Gastrocnemius medialis (tissue), 4 donors: ENCODE results near the gene C4BPB.

Experiments used
- POLR2A ChIP-seq, 2 donors: fragments of 450-650 bp; IDR thresholded peaks; one replicate each; pipeline ENCODE4 v1.6.1; 2017; ENCODE audit warnings: antibody characterized with exemption in 2 of 2, mild to moderate bottlenecking in 2 of 2, moderate library complexity in 2 of 2
- TF ChIP-seq, protein P1 (sequence below), 5 experiments: fragments of 450-650 bp in 3 of 5; fragments of 200-600 bp in 2 of 5; sonication (generic) in 2 of 5; IDR thresholded peaks in 4 of 5; conservative IDR thresholded peaks in 1 of 5; 1 replicate in 4 of 5; 2 replicates in 1 of 5; pipeline ENCODE4 v1.5.1; 2016 to 2019; ENCODE audit warnings: antibody characterized with exemption in 5 of 5, mild to moderate bottlenecking in 3 of 5, moderate library complexity in 3 of 5

DNA sequence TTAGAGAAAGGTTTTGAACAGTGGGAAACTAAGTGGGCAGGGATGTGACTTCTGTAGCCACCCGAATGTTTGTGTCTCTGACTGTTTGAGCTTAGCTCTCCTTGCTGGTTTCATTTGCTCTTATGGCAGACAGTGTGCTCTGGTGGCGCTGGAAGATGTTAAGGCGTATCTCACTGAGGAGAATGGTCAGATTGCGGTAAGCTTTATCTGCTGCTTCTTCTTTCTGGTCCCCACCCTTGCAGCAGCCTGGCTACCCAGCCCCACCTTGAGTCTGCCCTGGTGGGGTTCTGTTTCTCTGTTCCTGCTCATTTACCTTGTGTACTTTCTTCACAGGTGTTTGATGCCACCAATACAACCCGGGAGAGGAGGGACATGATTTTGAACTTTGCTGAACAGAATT is 25.6 kb upstream of the C4BPB start:
- TF ChIP-seq, protein P1, sequence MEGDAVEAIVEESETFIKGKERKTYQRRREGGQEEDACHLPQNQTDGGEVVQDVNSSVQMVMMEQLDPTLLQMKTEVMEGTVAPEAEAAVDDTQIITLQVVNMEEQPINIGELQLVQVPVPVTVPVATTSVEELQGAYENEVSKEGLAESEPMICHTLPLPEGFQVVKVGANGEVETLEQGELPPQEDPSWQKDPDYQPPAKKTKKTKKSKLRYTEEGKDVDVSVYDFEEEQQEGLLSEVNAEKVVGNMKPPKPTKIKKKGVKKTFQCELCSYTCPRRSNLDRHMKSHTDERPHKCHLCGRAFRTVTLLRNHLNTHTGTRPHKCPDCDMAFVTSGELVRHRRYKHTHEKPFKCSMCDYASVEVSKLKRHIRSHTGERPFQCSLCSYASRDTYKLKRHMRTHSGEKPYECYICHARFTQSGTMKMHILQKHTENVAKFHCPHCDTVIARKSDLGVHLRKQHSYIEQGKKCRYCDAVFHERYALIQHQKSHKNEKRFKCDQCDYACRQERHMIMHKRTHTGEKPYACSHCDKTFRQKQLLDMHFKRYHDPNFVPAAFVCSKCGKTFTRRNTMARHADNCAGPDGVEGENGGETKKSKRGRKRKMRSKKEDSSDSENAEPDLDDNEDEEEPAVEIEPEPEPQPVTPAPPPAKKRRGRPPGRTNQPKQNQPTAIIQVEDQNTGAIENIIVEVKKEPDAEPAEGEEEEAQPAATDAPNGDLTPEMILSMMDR (IDR thresholded peaks at IDR 0.05 in 4 of 5, conservative IDR thresholded peaks at IDR 0.05 in 1 of 5) = no peak
- TF ChIP-seq POLR2A (IDR thresholded peaks at IDR 0.05) = no peak
